HG02571 (cell line): Measurements from ENCODE around the gene TMPRSS9.
"Not testable (repeated sequence)": the region's sequence is repeated elsewhere in the genome, so short reads cannot be mapped to it uniquely, and the experiment has no call there.

Source experiments
- ATAC-seq: cut with Tn5 transposase; IDR thresholded peaks from one replicate; pipeline ENCODE4 v1.9.1; 2021; ENCODE audit warnings: mild to moderate bottlenecking, moderate library complexity; ENCODE audit not compliant: unreplicated experiment

TMPRSS9 gene

GRCh38 chr19:2341244-2341751, 18.8 kb upstream of the TMPRSS9 start:
- no peak for ATAC-seq

GRCh38 chr19:2341982-2342381, 18.1 kb upstream of the TMPRSS9 start:
- ATAC-seq, result no peak

- ATAC-seq, result no peak
These were observed 17.3 kb upstream of the TMPRSS9 start for GRCh38 chr19:2342656-2343288.

- no peak for ATAC-seq
These were observed 16.6 kb upstream of the TMPRSS9 start for GRCh38 chr19:2343289-2343982.

- no peak for ATAC-seq
These were observed 15.6 kb upstream of the TMPRSS9 start for GRCh38 chr19:2344381-2344870.

- ATAC-seq, result no peak
These were observed 15.0 kb upstream of the TMPRSS9 start for GRCh38 chr19:2345076-2345475.

- ATAC-seq, result no peak
These were observed 14.0 kb upstream of the TMPRSS9 start for GRCh38 chr19:2345794-2346663.

GRCh38 chr19:2349818-2350217, 10.2 kb upstream of the TMPRSS9 start:
- not testable (repeated sequence) for ATAC-seq

GRCh38 chr19:2350656-2351055, 9.4 kb upstream of the TMPRSS9 start:
- ATAC-seq, result no peak

- ATAC-seq, result no peak
These were observed 8.5 kb upstream of the TMPRSS9 start for GRCh38 chr19:2351591-2351990.

- no peak for ATAC-seq
These were observed 7.9 kb upstream of the TMPRSS9 start for GRCh38 chr19:2352121-2352520.

GRCh38 chr19:2353159-2353886, 6.7 kb upstream of the TMPRSS9 start:
- no peak for ATAC-seq

GRCh38 chr19:2353887-2354592, 6.0 kb upstream of the TMPRSS9 start:
- ATAC-seq, result no peak

- ATAC-seq, result no peak
These were observed 5.4 kb upstream of the TMPRSS9 start for GRCh38 chr19:2354670-2355069.

GRCh38 chr19:2355168-2356035, 4.7 kb upstream of the TMPRSS9 start:
- no peak for ATAC-seq

- no peak for ATAC-seq
These were observed 3.9 kb upstream of the TMPRSS9 start for GRCh38 chr19:2356036-2356646.

GRCh38 chr19:2357279-2358206, 2.5 kb upstream of the TMPRSS9 start:
- no peak for ATAC-seq
